CD4-positive, alpha-beta T cell treated with Interferon gamma for 1 hour (primary cell): ENCODE measurements around the gene RPL13A.
A peak's percentile ranks its signal among the peaks of the same experiment; 100 is the strongest.

ENCODE experiments used
- DNase-seq: peaks from one replicate; pipeline ENCODE4 v3.0.0-alpha.2; 2020

Gene RPL13A

GRCh38 chr19:49512970-49513745 is 25.8 kb downstream of the RPL13A start:
- DNase-seq, result peak; percentile 34

GRCh38 chr19:49513746-49514118 is 26.3 kb downstream of the RPL13A start:
- DNase-seq, result no peak

DNA sequence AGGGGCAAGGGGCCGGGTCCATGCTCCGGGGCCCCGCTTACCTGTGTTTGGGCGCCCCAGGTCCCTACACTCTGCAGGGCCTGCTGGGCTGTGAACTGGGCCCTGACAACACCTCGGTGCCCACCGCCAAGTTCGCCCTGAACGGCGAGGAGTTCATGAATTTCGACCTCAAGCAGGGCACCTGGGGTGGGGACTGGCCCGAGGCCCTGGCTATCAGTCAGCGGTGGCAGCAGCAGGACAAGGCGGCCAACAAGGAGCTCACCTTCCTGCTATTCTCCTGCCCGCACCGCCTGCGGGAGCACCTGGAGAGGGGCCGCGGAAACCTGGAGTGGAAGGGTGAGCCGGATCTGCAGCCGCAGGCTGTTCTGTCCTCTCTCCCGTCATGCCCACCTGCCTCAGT is 26.7 kb downstream of the RPL13A start:
- DNase-seq, result no peak

GRCh38 chr19:49515767-49516166 is 28.4 kb downstream of the RPL13A start:
- peak; percentile 60 for DNase-seq

GRCh38 chr19:49518033-49518432 is 30.6 kb downstream of the RPL13A start:
- no peak for DNase-seq

DNA sequence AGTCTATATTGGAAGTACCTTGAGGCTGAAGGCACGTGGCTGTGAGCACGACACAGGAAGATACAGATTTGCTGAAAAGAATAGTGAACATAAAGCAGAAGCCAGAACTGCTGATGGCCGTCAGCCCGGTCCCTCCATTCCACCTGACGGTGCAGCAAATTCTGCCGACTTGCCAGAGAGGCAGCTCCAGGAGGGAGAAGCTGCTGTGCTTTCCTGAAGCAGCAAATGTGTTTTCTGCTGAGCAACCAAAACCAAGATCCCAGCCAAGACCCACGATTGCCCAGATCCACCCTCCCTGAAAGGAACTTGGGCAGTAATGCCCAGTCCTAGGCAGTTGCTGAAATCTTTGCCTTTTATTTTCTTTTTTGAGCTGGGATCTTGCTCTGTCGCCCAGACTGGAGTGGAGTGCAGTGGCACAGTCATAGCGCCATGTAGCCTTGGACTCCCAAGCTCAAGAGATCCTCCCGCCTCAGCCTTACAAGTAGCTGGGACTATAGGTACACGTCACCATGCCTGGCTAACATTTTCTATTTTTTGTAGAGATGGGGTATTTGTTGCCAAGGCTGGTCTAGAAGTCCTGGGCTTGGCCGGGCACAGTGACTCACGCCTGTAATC is 33.4 kb downstream of the RPL13A start:
- DNase-seq, result no peak

- DNase-seq, result no peak
Measured at GRCh38 chr19:49524812-49525455, 37.5 kb downstream of the RPL13A start.

- no peak for DNase-seq
Measured at GRCh38 chr19:49528211-49528771, 40.9 kb downstream of the RPL13A start.

DNA sequence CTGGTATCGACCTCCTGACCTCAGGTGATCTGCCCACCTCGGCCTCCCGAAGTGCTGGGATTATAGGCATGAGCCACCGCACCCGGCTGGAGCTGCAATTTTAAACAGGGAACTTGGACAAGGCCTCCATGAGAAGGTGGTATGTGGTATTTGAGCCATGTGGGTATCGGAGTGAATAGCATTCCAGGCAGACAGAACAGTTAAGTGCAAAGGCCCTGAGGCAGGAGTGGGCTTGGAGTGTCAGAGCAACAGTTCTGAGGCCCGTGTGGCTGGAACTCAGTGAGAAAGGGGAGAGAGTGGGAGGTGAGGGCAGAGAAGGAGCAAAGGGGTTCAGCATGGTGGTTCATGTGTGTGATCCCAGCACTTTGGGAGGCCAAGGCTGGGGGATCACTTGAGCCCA is 43.3 kb downstream of the RPL13A start:
- no peak for DNase-seq

DNA sequence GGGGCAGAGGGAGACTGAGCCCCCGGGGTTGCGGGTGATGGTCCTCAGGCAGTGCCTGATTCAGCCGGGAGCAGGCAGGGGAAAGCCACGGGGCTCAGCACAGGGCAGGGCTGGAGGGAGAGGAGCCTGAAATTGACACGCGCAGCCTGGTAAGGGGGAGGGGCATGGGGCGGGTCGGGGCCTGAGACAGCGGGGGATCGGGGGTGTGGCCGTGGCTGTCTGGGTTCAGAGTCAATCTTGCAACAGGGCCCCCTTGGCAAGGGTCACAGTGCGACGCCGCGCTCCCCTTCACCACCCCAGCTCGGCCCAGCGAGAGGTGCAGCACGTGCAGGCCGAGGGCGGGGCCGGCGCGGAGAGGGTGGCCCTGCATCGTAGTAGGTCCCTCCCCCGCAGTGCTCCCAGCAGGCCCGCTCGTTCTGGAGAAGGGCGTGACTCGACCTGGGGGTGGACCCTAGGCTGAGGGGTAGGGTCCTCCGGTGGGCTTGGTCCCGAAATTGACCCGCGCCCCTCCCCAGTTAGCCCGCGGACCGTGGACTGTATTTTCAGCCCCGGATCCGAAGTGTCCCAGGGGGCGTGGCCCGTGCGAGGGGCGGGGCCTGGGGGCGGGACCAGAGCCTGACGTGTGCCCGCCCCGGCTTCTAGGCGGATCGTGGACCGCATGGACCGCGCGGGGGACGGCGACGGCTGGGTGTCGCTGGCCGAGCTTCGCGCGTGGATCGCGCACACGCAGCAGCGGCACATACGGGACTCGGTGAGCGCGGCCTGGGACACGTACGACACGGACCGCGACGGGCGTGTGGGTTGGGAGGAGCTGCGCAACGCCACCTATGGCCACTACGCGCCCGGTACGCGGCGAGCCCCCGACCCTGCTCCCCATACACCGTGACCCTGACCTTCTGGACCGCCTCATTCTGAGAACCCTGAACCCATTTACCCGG is 46.4 kb downstream of the RPL13A start:
- DNase-seq, result peak; percentile 83

DNA sequence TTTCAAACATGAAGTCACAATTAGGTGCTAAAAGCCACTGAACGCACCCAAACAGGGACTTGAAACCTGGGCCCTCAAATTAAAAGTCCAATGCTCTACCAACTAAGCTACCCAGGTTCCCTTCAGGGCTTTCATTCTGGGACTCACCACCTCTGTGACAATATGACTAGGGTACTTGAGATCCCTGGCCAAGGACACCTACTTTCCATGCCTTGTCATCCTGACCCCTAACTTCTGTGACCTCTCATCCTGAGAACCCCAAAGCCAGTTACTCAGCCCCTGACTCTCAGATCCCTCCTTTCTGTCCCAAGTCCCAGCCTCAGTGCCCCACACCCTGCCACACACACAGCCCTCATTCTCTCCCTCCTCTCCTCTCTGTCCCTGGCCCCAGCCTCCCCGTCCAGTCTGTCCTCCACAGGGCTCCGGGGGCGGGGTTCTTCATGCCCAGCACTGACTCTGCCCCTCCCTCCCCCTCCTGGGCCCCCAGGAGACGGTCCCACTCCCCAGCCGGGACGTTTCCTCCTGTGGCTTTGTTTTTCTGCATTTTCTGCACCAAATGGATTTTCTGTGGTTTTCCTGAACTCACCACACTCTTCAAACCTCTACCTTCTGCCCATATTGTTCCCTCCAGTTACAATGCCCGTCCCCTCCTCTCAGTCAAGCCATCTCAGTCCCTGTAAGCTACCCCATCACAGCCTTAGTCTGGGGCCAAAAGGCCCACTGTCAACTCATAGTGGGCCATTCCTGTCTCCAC is 47.4 kb downstream of the RPL13A start:
- no peak for DNase-seq

- DNase-seq, result no peak
Measured at GRCh38 chr19:49536921-49537462, 49.6 kb downstream of the RPL13A start.

GRCh38 chr19:49538643-49539042 is 51.2 kb downstream of the RPL13A start:
- no peak for DNase-seq

DNA sequence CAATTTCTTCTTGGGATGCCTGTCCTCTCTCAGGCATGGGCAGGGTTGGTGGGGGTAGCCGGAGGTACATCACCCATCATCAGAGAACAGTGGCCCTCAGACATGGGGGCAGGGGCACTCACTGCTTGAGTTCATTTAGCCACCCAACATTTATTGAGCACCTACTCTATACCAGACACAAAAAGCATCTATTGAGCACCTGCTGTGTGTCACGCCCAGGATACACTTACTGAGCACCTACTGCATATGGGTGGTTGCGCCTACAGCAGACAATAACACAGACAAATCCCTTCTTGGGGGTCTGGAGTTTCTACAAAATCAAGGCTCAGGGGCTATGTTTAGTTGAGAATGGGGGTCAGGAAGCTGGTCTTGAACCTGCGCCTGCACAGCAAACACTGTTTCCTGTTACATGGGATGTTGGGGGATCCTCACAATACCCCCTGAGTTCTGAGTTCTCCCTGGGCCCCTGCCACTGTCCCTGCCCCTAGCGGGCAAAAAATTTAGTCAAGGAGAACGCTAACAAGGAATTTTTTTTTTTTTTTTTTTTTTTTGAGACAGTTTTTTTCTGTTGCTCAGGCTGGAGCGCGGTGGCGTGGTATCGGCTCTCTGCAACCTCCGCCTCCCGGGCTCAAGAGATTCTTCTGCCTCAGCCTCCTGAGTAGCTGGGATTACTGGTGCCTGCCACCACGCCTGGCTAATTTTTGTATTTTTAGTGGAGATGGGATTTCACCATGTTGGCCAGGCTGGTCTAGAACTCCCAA is 52.0 kb downstream of the RPL13A start:
- no peak for DNase-seq
